Peyer's patch (tissue), 4 donors: ENCODE measurements around the gene PLCH1. TPM values are rescaled to one million over a fixed set of nuclear protein-coding genes. Genes with fewer than 3 reads are reported as not detected.
"Not testable (repeated sequence)": the region's sequence is repeated elsewhere in the genome, so short reads cannot be mapped to it uniquely, and the experiment has no call there.

Experiments
- DNase-seq, 3 donors: peaks; one replicate each; pipeline ENCODE4 v3.0.0-alpha.2; 2017 to 2019
- H3K27ac ChIP-seq, 4 donors: fragments of 200-600 bp; sonication (generic); one replicate each; pipeline ENCODE4 v1.5.1; 2016 to 2019
- H3K27me3 ChIP-seq, 2 donors: fragments of 200-600 bp; sonication (generic); one replicate each; pipeline ENCODE4 v1.5.1; 2019
- H3K36me3 ChIP-seq, 3 donors: fragments of 200-600 bp; sonication (generic); one replicate each; pipeline ENCODE4 v1.5.1; 2016 to 2019
- H3K4me1 ChIP-seq, 4 donors: fragments of 200-600 bp; sonication (generic); one replicate each; pipeline ENCODE4 v1.5.1; 2016 to 2019
- H3K4me3 ChIP-seq, 4 donors: fragments of 200-600 bp; sonication (generic); 1 replicate in 3 of 4; 2 replicates in 1 of 4; pipeline ENCODE4 v1.5.1; 2016 to 2019; ENCODE audit warnings: mild to moderate bottlenecking in 1 of 4
- H3K9me3 ChIP-seq, 4 donors: fragments of 200-600 bp; sonication (generic); one replicate each; pipeline ENCODE4 v1.5.1; 2016 to 2019; ENCODE audit warnings: mild to moderate bottlenecking in 1 of 4
- POLR2A ChIP-seq, 2 donors: fragments of 450-650 bp; IDR thresholded peaks; one replicate each; pipeline ENCODE4 v1.5.1; 2017; ENCODE audit warnings: antibody characterized with exemption in 2 of 2, mild to moderate bottlenecking in 2 of 2, moderate library complexity in 2 of 2
- total RNA-seq, 4 donors: library from RNA; depleted of rRNA; stranded (reverse); fragments of >200 nt; gene quantifications; one replicate each; pipeline ENCODE4 v1.1.0, GENCODE V29; 2016
- TF ChIP-seq, protein P1 (sequence below), 6 experiments: fragments of 450-650 bp in 4 of 6; fragments of 200-600 bp in 2 of 6; sonication (generic) in 1 of 6; IDR thresholded peaks; one replicate each; pipeline ENCODE4 v1.5.1; 2017 to 2019; ENCODE audit warnings: antibody characterized with exemption in 6 of 6, mild to moderate bottlenecking in 3 of 6, moderate library complexity in 1 of 6

PLCH1 gene
- total RNA-seq, 4 donors from 2014 or later: 8.3 to 19.1 (median 12.7) TPM

- no peak overlapping the region for H3K27ac ChIP-seq
- no peaks in the 10 kb centered on the region for H3K36me3 ChIP-seq
- H3K4me1 ChIP-seq: no peaks in the 10 kb centered on the region
- no peaks in the 10 kb centered on the region for H3K27me3 ChIP-seq
- TF ChIP-seq, protein P1, sequence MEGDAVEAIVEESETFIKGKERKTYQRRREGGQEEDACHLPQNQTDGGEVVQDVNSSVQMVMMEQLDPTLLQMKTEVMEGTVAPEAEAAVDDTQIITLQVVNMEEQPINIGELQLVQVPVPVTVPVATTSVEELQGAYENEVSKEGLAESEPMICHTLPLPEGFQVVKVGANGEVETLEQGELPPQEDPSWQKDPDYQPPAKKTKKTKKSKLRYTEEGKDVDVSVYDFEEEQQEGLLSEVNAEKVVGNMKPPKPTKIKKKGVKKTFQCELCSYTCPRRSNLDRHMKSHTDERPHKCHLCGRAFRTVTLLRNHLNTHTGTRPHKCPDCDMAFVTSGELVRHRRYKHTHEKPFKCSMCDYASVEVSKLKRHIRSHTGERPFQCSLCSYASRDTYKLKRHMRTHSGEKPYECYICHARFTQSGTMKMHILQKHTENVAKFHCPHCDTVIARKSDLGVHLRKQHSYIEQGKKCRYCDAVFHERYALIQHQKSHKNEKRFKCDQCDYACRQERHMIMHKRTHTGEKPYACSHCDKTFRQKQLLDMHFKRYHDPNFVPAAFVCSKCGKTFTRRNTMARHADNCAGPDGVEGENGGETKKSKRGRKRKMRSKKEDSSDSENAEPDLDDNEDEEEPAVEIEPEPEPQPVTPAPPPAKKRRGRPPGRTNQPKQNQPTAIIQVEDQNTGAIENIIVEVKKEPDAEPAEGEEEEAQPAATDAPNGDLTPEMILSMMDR (IDR thresholded peaks at IDR 0.05): no peak
- TF ChIP-seq POLR2A (IDR thresholded peaks at IDR 0.05): no peak
- H3K4me3 ChIP-seq: no peak overlapping the region
- DNase-seq: no peak
- no peaks in the 10 kb centered on the region for H3K9me3 ChIP-seq
Observed at GRCh38 chr3:155646128-155646527, 98.7 kb downstream of the PLCH1 start.

GRCh38 chr3:155643581-155644165, 101.2 kb downstream of the PLCH1 start:
- no peaks in the 10 kb centered on the region for H3K27me3 ChIP-seq
- H3K36me3 ChIP-seq: no peaks in the 10 kb centered on the region
- H3K4me3 ChIP-seq: no peak overlapping the region
- no peaks in the 10 kb centered on the region for H3K9me3 ChIP-seq
- no peak overlapping the region for H3K27ac ChIP-seq
- DNase-seq: no peak
- H3K4me1 ChIP-seq: no peaks in the 10 kb centered on the region
- TF ChIP-seq, protein P1 (IDR thresholded peaks at IDR 0.05): no peak
- TF ChIP-seq POLR2A (IDR thresholded peaks at IDR 0.05): no peak

GRCh38 chr3:155641956-155642355, 102.9 kb downstream of the PLCH1 start:
- no peaks in the 10 kb centered on the region for H3K4me1 ChIP-seq
- no peaks in the 10 kb centered on the region for H3K9me3 ChIP-seq
- TF ChIP-seq, protein P1 (IDR thresholded peaks at IDR 0.05): no peak
- TF ChIP-seq POLR2A (IDR thresholded peaks at IDR 0.05): no peak
- no peaks in the 10 kb centered on the region for H3K27me3 ChIP-seq
- H3K4me3 ChIP-seq: no peak overlapping the region
- no peak for DNase-seq
- H3K27ac ChIP-seq: no peak overlapping the region
- H3K36me3 ChIP-seq: no peaks in the 10 kb centered on the region

- no peaks in the 10 kb centered on the region for H3K9me3 ChIP-seq
- DNase-seq: no peak
- no peak overlapping the region for H3K4me3 ChIP-seq
- TF ChIP-seq POLR2A (IDR thresholded peaks at IDR 0.05): no peak
- TF ChIP-seq, protein P1 (IDR thresholded peaks at IDR 0.05): no peak
- H3K36me3 ChIP-seq: no peaks in the 10 kb centered on the region
- H3K27ac ChIP-seq: no peak overlapping the region
- no peaks in the 10 kb centered on the region for H3K4me1 ChIP-seq
- H3K27me3 ChIP-seq: no peaks in the 10 kb centered on the region
Observed at GRCh38 chr3:155640098-155640497, 104.8 kb downstream of the PLCH1 start.

DNA sequence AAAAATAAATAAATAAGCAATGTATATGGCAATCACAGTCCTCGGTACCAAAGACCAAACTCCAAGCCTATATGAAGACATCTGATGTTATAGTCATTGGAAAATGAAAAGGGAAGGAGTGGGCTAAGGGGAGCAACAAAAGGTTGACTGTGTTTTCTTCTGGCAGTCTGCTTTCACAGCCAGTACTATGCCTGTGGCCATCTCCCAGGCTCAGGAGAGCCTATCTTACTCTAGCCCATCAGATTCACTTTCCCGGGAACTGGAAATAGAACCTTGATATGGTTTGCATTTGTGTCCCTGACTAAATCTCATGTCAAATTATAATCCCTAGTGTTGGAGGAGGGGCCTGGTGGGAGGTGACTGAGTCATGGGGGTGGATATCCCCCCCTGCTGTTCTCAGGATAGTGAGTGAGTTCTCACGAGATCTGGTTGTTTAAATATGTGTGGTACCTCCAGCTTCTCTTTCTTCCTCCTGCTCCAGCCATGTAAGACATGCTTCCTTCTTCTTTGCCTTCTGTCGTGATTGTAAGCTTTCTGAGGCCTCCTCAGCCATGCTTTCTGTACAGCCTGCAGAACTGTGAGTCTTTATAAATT, 105.3 kb downstream of the PLCH1 start:
- Histone ChIP-seq H3K27ac (no peak overlapping the region), H3K36me3 (no peaks in the 10 kb centered on the region), H3K9me3 (no peaks in the 10 kb centered on the region), H3K4me1 (no peaks in the 10 kb centered on the region), H3K4me3 (no peak overlapping the region), H3K27me3 (no peaks in the 10 kb centered on the region)
- DNase-seq: no peak
- TF ChIP-seq, protein P1 (IDR thresholded peaks at IDR 0.05): no peak
- TF ChIP-seq POLR2A (IDR thresholded peaks at IDR 0.05): no peak

DNA sequence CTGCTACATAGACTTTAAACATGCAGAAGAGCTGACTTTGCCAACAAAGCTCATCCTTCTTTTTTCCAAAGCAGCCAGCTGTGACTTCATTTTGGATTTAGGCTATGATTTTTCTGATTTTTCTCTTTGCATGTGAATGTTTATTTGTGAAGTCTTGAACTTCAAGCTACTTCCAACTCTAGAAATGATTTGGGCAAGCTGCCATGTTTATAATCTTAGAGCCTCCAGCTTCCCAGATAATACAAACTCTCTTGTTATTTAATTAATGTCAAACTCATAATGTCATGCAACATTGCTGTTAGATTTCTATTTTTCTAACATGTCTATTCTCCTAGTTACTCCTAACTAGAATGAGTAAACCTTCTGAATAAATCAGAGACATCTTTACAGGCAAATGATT, 106.4 kb downstream of the PLCH1 start:
- H3K27me3 ChIP-seq, H3K9me3 ChIP-seq, H3K27ac ChIP-seq, H3K36me3 ChIP-seq, DNase-seq, H3K4me3 ChIP-seq, H3K4me1 ChIP-seq: not testable (repeated sequence)
